ENCODE results near the gene AMBRA1. TPM values are rescaled to one million over a fixed set of nuclear protein-coding genes. Genes with fewer than 3 reads are reported as not detected.

Gene AMBRA1
- total RNA-seq, 4 donors from 2014 or later: 20.2 to 31.3 (median 25.9) TPM

- H3K9me3 ChIP-seq: no peaks in the 10 kb centered on the region
- H3K4me1 ChIP-seq: peaks cover 0 to 15% (median 0%) of the 10 kb centered on the region in 3 donors
- TF ChIP-seq CTCF (IDR thresholded peaks at IDR 0.05) (no peak), POLR2A (IDR thresholded peaks at IDR 0.05) (no peak)
- 81 to 85% methylated on average over 8 of the region's 8 CpGs for WGBS, 2 donors
- no peak overlapping the region for H3K4me3 ChIP-seq
- H3K27ac ChIP-seq: no peak overlapping the region
- no peaks in the 10 kb centered on the region for H3K36me3 ChIP-seq
- DNase-seq: no peak
- intact Hi-C loops (cut with DNase I): no loop called here
- no peaks in the 10 kb centered on the region for H3K27me3 ChIP-seq
These were observed 65.3 kb downstream of the AMBRA1 start for GRCh38 chr11:46528445-46529094.

GRCh38 chr11:46527591-46528130, 66.2 kb downstream of the AMBRA1 start:
- Histone ChIP-seq H3K36me3 (no peaks in the 10 kb centered on the region), H3K4me1 (peaks cover 0 to 15% (median 0%) of the 10 kb centered on the region in 3 donors), H3K27ac (no peak overlapping the region), H3K4me3 (no peak overlapping the region), H3K27me3 (no peaks in the 10 kb centered on the region), H3K9me3 (no peaks in the 10 kb centered on the region)
- WGBS, 2 donors: 79 to 83% methylated on average over 1 of the region's 1 CpG
- TF ChIP-seq CTCF (IDR thresholded peaks at IDR 0.05) (no peak), POLR2A (IDR thresholded peaks at IDR 0.05) (no peak)
- intact Hi-C loops (cut with DNase I): no loop called here
- DNase-seq: no peak

GRCh38 chr11:46526216-46527215, 67.3 kb downstream of the AMBRA1 start:
- no peaks in the 10 kb centered on the region for H3K36me3 ChIP-seq
- no peak overlapping the region for H3K27ac ChIP-seq
- peaks cover 0 to 16% (median 0%) of the 10 kb centered on the region in 3 donors for H3K4me1 ChIP-seq
- 64 to 77% methylated on average over 2 of the region's 2 CpGs for WGBS, 2 donors
- intact Hi-C loops (cut with DNase I): no loop called here
- H3K9me3 ChIP-seq: no peaks in the 10 kb centered on the region
- H3K4me3 ChIP-seq: no peak overlapping the region
- no peaks in the 10 kb centered on the region for H3K27me3 ChIP-seq
- no peak for DNase-seq
- no peak for TF ChIP-seq CTCF (IDR thresholded peaks at IDR 0.05)

- Histone ChIP-seq H3K4me1 (peaks cover 0 to 16% (median 0%) of the 10 kb centered on the region in 3 donors), H3K27me3 (no peaks in the 10 kb centered on the region), H3K36me3 (no peaks in the 10 kb centered on the region), H3K9me3 (no peaks in the 10 kb centered on the region), H3K27ac (no peak overlapping the region), H3K4me3 (no peak overlapping the region)
- intact Hi-C loops (cut with DNase I): no loop called here
- DNase-seq: no peak
- TF ChIP-seq POLR2A (IDR thresholded peaks at IDR 0.05) (no peak), CTCF (IDR thresholded peaks at IDR 0.05) (no peak)
These were observed 69.5 kb downstream of the AMBRA1 start for GRCh38 chr11:46524201-46524770.
